Activated CD4-positive, alpha-beta T cell treated with anti-CD3 and anti-CD28 coated beads for 24 hours (primary cell): Measurements from ENCODE around the gene TFAP2E.

Experiments
- DNase-seq, 2 donors: peaks; one replicate each; pipeline ENCODE4 v3.0.0-alpha.2; 2020; ENCODE audit warnings: low read depth in 2 of 2

TFAP2E gene

GRCh38 chr1:35595684-35596083 is 22.6 kb downstream of the TFAP2E start:
- no peak for DNase-seq

- no peak for DNase-seq
Observed at GRCh38 chr1:35597870-35598269, 24.8 kb downstream of the TFAP2E start.

- DNase-seq, result no peak
Observed at GRCh38 chr1:35598895-35599294, 25.8 kb downstream of the TFAP2E start.

- DNase-seq, result no peak
Observed at GRCh38 chr1:35599411-35599810, 26.3 kb downstream of the TFAP2E start.

GRCh38 chr1:35600593-35600992 is 27.5 kb downstream of the TFAP2E start:
- no peak for DNase-seq

GRCh38 chr1:35603468-35603867 is 30.4 kb downstream of the TFAP2E start:
- DNase-seq, result no peak

- no peak for DNase-seq
Observed at GRCh38 chr1:35603941-35604340, 30.8 kb downstream of the TFAP2E start.

- DNase-seq, result no peak
Observed at GRCh38 chr1:35605071-35605866, 32.2 kb downstream of the TFAP2E start.

GRCh38 chr1:35605867-35606182 is 32.7 kb downstream of the TFAP2E start:
- no peak for DNase-seq

- no peak for DNase-seq
Observed at GRCh38 chr1:35611655-35612054, 38.5 kb downstream of the TFAP2E start.

GRCh38 chr1:35615440-35615839 is 42.3 kb downstream of the TFAP2E start:
- DNase-seq, result no peak

GRCh38 chr1:35619237-35620121 is 46.4 kb downstream of the TFAP2E start:
- no peak for DNase-seq

GRCh38 chr1:35622510-35623178 is 49.5 kb downstream of the TFAP2E start:
- no peak for DNase-seq

- DNase-seq, result no peak
Observed at GRCh38 chr1:35623832-35624231, 50.7 kb downstream of the TFAP2E start.

GRCh38 chr1:35629051-35629450 is 55.9 kb downstream of the TFAP2E start:
- no peak for DNase-seq

GRCh38 chr1:35631396-35631795 is 58.3 kb downstream of the TFAP2E start:
- no peak for DNase-seq

- DNase-seq, result no peak
Observed at GRCh38 chr1:35633547-35633946, 60.4 kb downstream of the TFAP2E start.

- DNase-seq, result no peak
Observed at GRCh38 chr1:35637401-35637809, 64.3 kb downstream of the TFAP2E start.

GRCh38 chr1:35640380-35641232 is 67.5 kb downstream of the TFAP2E start:
- no peak for DNase-seq

- DNase-seq, result peak; percentile 94 to 98
Observed at GRCh38 chr1:35641233-35641866, 68.2 kb downstream of the TFAP2E start, which contains the start of gene PSMB2. Gene PSMB2 (minus strand): TSS chr1:35641526. CDS start chr1:35641432, 94 bp downstream.

GRCh38 chr1:35642471-35642955 is 69.4 kb downstream of the TFAP2E start:
- DNase-seq, result no peak
